Measurements from ENCODE around the gene STUB1.
"Not testable (repeated sequence)": the region's sequence is repeated elsewhere in the genome, so short reads cannot be mapped to it uniquely, and the experiment has no call there.

Gene STUB1

DNA sequence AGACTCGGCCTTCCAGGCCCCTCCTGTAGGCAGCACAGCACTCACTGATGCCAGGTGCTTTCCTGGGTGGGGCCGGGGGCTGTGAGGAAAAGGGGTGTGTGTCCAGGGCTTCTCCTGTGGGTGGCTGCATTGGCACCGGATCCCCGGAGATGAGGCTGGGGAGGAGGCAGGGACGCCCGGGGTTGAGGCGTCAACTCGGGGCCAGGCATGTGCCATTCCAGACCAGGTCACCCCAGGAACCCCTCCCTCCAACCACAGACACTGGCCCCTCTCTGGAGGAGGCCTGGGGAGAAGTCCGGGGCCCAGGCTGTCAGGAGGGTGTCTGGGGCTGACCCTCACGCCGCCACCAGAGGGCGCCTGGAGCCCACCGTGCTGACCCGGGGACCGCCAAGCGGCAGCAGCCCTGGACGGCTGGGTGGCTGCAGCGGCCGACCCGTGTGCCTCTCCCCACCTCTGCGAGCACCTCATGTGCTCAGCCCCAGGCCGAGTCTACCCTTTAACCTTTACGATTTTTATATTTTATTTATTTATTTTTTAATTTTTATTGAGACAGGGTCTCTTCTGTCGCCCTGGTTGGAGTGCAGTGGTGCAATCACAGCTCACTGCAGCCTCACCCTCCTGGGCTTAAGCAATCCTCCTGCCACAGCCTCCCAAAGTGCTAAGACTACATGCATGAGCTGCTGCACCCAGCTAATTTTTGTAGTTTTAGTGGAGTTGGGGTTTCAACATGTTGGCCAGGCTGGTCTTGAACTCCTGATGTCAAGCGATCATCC lies 31.5 kb downstream of the STUB1 start:
- DNase-seq = peak; percentile 53

DNA sequence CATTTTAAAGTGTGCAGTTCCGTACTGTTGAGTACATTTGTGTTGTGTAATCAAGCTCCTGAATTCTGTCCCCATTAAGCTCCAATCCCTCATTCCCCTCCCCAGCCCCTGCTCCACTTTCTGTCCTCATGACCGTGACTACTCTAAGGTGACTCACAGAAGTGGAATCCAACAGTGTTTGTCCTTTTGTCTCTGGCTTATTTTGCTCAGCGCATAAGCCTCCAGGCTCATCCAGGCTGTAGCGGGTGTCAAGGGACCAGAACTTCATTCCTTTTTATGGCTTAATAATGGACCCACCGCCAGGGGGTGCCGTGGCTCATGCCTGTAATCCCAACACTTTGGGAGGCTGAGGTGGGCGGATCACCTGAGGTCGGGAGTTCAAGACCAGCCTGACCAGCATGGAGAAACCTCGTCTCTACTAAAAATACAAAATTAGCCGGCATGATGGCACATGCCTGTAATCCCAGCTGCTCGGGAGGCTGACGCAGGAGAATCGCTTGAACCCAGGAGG lies 32.6 kb downstream of the STUB1 start:
- not testable (repeated sequence) for DNase-seq

DNA sequence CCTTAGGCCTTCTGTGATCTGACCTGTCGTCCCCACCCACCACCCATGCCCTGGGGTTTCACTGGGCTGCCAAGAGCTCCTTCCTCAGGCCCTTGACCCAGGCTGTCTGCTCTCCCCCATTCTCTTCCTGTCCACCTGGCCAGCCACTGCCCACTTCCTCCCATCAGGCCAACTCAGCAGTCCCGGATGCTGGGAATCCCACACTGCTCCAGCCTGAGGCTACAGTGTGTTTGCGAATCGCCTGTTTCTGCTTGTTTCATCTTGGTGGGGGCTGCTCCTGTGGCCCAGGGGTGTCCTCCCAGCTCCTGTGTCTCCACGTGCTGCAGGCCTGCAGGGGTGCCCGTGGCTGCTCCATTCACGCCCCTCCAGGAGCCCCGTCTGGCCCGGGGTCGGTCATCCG lies 33.9 kb downstream of the STUB1 start:
- no peak for DNase-seq

DNA sequence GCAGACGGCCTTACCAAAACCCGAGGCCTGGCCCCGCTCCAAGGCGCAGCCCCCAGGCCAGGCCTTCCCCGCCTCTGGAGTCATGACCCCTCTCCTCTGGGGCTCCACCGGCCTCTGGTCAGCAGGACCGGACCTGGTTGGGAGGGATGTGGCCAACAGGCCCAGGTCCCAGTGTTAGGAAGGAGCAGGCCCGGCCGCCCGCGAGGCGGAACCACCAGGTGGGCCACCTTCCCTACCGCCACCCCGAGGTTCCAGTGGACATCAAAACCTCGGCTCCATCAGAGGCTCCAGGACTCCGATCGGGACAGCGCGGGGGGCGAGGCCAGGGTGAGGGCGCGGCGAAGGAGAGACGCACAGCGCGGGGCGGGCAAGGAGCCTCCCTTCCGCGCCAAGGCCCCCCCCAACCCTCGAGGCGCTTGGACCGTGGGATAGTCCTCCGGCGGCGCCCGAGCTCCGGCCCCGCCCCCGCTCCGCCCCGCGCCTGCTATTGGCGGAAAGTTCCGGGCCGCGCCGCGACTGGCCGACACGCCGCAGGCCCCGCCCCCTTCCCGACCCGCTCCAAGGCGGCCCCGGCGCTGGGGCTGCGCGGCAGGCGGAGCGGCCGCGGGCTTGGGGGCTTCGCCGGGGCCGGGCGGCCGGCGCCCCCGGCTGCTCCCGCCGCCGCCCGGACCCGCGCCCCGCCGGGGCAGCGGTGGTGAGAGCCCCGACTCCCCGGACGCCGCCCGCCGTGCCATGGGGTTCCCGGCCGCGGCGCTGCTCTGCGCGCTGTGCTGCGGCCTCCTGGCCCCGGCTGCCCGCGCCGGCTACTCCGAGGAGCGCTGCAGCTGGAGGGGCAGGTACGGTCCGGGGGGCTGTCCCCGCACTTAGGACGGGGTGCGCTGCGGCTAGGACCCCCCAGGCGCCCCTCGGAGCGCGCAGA lies 34.6 kb downstream of the STUB1 start, which contains the start of gene METRN:
Gene METRN, plus strand, starts transcription at position 561 of the 919 bp plus-strand sequence. Its CDS starts 172 bp downstream, at position 733.
- peak; percentile 70 for DNase-seq

DNA sequence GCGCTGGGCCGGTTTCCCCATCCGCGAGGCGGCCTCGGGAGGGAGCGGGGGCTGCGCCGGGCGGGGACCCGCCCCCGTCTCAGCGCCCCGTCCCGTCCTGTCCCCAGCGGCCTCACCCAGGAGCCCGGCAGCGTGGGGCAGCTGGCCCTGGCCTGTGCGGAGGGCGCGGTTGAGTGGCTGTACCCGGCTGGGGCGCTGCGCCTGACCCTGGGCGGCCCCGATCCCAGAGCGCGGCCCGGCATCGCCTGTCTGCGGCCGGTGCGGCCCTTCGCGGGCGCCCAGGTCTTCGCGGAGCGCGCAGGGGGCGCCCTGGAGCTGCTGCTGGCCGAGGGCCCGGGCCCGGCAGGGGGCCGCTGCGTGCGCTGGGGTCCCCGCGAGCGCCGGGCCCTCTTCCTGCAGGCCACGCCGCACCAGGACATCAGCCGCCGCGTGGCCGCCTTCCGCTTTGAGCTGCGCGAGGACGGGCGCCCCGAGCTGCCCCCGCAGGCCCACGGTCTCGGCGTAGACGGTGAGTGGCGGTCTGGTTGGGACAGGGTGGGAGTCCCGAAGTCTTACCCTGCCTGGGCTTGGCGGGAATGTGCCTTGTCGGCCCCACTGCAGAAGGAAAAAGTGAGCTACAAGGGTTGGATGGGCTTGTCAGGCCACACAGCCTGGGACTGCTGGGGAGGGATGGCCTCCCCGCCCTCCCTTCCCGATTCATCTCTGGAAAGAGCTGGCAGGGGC lies 35.4 kb downstream of the STUB1 start:
- peak; percentile 78 for DNase-seq

DNA sequence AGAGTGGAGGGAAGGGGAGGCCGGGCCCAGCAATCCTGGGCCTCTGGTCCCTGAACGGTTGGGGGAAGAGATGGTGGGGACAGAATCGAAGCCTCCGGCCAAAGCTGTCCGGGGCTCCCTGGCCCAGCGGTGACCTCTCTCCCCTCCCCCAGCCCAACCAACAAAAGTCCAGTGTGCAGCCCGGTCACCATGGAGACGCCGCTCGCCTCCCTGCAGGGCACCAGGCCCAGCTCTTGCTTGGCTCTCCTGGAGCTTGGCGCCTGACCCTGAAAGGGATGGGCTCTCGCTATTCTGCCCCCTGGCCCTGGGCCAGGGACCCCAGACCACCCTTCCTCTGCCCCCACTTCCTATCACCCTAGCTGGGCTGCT lies 36.0 kb downstream of the STUB1 start:
- no peak for DNase-seq

DNA sequence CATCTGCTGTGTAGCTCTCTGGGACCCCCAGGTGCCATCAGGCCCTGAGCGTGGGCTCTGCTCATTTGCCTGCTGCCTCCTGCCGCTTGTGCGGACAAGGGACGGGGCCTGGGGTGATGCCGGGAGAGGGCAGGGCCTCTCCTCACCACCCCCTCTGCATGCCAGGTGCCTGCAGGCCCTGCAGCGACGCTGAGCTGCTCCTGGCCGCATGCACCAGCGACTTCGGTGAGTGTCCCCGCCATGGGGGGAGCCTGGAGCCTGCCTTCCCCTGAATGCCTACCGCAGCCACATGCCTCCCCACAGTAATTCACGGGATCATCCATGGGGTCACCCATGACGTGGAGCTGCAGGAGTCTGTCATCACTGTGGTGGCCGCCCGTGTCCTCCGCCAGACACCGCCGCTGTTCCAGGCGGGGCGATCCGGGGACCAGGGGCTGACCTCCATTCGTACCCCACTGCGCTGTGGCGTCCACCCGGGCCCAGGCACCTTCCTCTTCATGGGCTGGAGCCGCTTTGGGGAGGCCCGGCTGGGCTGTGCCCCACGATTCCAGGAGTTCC lies 36.6 kb downstream of the STUB1 start:
- DNase-seq = no peak

DNA sequence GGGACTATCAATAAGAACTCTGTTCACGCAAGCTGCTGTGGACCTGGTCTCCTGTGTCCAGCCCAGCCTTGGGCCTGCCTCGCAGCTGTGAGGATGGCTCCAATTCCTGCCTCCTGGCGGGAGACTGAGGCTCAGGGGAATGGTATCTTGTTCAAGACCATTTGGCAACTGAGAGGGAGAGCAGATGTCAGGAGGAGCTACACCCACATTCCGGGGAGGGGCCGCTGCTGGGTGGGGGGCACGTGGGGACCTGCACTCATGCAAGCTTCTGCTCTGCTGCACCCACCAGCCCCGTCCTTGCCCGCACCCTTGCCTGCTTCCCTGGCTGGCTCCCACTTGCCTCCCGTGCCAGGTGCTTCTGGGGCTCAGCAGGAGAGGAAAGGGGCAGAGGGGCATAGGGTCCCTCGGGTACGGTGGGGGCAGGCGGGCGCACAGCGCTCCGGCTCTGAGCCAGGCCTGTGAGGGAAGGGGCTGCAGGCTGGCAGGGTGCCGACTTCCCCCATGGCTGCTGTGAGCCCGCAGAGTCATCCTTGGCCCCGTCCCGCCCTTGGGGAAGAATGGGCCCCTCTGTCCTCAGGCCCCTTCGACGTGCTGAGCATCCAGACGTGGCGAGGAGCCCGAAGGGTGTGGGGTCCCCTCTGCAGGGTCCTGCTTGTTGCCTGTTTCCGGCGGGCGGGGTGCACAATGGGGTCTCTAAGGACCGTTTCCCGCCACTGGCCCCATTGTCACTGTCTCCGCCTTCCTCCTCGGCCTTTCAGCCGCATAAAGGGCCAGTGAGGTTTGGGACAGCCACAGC lies 37.4 kb downstream of the STUB1 start:
- no peak for DNase-seq

DNA sequence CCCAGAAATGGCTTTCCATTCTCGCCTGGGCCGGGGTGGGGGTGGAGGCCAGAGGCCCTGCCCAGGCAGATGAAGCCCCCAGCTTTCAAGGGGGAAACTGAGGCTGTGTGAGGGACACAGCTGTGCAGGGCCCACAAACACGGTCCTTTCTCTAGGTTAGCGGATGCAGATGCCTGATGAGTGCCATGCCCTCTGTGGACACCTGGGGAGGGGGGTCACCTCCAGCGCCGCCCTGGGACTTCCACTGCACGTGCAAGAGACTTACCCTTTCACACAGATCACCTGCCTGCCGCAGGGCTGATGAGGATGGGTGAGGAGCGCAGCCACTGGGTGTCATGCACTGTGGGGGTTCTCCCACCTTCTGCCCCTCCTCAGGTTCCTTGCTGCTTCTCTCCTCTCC lies 38.2 kb downstream of the STUB1 start:
- no peak for DNase-seq

DNA sequence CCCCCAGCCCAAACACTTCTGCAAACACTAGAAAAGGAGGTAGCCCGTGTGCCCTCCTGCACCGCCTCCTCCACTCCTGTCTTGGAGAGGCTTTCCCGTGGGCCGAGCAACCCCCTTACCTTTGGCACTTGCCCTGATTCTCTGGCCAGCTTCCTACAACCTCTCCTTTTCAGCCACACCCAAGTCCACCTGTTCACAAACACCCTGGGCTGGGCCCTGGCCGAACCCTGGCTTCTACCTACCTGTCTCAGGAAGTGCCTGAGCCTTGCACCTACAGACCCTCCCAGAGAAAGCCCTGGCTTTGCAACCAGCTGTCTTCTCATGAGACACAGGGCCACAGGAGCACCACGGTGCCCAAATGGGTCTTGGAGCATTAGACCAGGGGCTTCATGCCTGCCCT lies 38.7 kb downstream of the STUB1 start:
- DNase-seq = no peak

DNA sequence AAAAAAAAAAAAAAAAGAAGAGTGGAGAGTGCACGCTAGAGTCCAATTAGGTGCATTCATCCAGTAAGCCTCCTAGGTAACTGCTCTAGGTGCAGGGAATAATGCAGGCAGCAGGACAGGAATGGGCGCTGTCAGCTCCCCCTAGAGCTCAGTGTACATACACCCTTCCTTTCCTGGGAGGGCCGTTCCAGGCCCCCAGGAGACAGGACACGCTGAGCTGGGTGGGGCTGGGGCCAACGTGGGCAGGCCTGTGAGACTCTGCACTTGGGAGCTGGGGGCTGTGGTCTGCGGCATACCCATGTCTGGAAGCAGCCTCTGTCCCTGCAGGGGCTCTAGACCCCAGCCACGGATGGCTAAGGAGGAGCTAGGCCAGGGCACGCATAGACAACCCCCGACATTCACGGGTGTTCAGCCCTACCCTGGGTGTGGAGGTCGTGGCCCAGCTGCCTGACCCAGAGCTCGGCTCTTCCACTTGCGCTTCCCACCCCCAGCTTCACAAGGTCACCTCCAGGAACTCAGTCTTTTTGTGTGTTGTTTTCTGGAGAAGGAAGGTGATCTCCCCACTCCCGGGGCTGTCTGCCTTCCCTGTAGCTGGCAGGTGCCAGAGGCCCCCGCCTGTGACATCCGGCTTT lies 39.7 kb downstream of the STUB1 start:
- peak; percentile 65 for DNase-seq

DNA sequence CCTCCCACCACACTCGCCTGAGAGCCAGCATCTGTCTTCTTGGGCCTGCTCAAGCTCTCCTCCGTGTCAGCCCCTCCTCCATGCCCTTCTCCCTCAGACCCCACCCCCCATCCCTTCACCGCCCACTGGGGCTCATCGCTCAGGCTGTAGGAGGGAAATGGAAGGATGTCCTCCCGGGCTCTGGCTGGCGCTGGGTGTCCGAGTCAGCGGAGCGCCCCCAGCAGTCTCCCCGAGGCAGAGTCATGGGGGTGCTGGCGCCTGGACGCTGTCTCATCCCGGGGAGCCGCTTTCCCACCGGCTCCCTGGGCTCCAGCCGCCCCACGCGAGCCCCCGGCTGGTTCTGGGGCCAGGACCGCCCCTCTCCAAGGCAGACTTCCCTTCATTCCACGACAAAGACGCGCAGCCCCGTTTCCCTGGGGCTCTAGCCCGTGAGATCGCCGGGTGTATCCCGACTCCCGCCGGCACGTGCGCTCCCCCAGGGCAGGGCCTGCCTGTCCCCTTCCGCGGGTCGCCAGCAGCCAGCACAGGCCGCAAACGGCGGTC lies 40.3 kb downstream of the STUB1 start:
- no peak for DNase-seq

DNA sequence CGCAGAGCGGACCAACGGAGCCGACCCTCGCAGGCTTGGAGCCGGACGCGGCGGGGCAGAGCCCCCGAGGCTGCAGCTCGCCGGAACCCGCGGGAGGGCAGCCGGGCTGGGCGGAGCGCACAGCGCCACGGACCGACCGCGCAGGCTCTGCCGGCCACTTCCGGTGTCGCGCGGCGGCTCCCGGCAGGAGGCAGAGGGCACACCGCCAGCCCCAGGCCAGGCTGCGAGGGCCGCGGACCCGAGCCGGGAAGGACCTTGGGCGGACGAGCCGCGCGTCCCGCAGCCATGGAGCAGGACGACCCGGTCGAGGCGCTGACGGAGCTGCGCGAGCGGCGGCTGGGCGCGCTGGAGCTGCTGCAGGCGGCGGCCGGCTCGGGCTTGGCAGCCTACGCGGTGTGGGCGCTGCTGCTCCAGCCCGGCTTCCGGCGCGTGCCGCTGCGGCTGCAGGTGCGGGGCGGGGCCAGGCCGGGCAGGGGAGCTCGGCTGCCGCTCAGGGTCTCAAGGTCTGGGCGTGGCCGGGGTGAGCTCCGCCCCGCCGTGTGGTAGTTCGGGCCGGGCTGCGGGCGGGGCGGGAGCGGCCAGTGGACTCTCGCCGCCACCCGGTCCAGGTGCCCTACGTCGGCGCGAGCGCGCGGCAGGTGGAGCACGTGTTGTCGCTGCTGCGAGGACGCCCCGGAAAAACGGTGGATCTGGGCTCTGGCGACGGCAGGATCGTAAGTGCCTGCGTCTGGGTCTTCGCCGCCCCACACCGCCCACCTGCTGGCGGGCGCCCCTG lies 41.0 kb downstream of the STUB1 start, which contains the start of gene ANTKMT:
Gene ANTKMT, plus strand, starts transcription at position 157 of the 775 bp plus-strand sequence. Its CDS starts 129 bp downstream, at position 286.
- peak; percentile 98 for DNase-seq

DNA sequence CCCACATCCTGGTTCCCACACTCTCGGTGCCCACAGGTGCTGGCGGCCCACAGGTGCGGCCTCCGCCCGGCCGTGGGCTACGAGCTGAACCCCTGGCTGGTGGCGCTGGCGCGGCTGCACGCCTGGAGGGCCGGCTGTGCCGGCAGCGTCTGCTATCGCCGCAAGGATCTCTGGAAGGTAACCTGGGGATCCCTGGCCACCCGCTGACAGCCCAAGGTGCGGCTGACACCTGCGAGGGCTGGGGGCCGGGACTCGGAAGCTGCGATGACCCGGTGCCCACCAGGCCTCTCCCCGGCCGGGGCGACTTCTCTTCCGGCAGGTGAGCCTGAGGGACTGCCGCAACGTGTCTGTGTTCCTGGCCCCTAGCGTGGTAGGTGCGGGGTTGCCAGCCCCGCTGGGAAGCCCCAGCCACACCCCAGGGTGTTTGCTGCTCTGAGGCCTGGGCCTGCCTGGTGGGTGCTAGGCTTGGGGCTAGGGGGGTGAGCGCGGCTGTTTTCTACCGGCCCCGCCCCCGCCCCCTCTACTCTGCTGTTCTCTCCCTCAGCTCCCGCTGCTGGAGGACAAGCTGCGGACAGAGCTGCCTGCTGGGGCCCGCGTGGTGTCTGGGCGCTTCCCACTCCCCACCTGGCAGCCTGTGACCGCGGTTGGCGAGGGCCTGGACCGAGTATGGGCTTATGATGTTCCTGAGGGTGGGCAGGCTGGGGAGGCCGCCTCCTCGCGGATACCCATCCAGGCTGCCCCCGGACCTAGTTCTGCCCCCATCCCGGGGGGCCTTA lies 41.7 kb downstream of the STUB1 start:
- no peak for DNase-seq

DNA sequence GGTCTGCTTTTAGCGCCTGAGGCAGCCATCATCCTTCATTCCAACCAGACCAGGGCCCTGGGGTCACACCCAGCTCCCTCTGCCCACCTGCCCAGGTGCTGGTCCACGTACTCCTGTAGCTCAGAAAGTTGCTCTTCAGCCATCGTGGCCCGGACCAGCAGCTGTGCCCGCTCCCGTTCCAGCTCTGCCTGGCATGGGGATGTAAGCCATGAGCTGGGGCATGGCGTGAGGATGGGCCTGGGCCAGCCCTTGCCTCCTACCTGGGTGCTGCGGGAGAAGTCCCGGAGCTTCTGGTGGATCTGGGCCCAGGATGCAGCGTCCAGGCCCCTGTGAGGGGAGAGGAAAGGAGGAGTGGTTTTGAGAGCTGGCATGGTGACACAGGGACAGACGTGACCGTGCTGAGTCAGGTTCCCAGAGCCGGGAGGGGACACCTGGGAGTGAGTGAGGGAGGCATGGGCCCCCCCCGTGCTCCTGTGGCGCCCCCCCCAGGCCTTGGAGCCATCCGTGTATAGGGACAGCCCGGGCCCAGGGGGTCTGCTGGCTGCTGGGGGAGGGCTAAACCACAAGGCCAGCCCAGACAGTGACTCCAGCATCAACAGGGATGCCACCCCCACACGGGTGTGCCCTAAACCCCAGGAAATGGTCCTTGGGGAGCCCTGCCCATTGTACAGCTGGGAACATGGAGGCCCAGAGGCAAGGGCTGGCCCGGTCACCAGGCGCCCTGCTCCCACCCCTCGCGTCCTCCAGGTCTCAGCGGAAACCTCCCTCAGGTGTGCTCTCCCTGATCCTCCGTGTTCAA lies 42.8 kb downstream of the STUB1 start:
- DNase-seq = no peak

DNA sequence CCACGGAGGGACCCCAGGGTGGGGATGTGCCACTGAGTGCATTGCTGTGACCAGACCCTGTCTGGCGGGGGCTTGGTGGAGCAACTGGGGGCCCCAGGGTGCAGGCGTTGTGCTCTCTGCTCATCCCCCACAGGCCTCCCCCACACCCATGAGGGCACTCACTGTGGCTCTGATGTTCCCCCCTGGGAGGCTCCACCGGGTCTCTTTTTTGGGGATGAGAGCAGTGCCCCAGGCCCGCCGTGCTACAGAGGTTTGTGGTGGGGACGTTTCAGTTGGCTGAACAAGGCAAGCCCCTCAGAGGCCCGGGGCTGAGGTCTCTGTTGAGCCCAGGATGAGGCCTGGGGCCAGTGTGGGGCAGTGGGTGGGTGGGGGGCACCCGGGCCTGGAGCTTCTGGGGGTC lies 43.5 kb downstream of the STUB1 start:
- no peak for DNase-seq

DNA sequence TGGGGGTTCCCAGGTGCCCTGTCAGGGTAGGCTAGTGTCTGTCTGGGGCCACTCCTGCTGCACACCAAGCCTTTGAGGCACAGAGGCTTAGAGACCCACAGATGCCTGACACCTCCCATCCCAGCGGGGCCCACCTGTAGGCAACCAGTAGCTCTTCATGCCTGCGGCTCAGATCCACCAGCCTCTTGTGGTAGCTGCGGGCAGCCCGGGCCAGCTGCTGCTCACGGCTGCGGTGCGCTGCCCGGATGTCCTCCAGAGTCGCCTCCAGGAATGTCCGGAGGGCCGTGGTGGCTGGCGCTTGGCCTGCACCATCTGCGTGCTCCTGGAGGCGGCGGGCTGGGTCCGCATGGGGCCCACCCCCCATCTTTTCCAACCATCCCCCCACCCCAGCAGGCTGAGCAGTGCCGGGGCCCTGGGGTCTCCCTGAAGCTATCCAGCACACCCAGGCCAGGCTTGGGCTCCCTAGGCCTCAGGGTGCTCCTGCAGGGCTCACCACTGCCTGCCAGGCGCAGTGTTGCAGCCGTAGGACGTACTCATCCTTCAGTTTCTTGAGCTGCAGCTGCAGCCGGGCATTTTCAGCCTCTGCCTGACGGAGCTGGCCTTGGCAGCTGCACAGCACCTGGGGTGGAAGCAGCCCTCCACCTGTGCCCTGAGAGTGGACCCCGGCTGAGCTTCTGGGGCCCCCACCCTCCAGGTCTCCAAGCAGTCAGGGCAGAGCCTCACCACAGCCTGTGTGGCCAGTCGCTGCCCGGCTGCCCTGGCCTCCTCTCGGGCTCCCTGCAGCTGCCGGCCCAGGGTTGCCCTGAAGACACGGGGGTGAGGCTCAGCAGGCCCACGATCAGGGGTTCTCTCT lies 44.2 kb downstream of the STUB1 start:
- DNase-seq = no peak

Data from right kidney (tissue), 1 donor.